ENCODE data around the gene RAD51C. TPM values are rescaled to one million over a fixed set of nuclear protein-coding genes. Genes with fewer than 3 reads are reported as not detected.
A peak's percentile ranks its signal among the peaks of the same experiment; 100 is the strongest.

The RAD51C gene
- polyA plus RNA-seq, 2 of the 4 experiments (the other 2 are of a cell fraction), result 83.4 to 121 TPM

GRCh38 chr17:58755577-58756245 lies 63.3 kb downstream of the RAD51C start, which contains the start of gene PPM1E:
Gene PPM1E, plus strand, starts transcription at chr17:58755854.
- peak within 1 kb of the TSS in 1 of 2 experiments; percentile 72; a peak in 4 of 6 replicates for H3K27ac ChIP-seq
- no peak for TF ChIP-seq FOSL2 (IDR thresholded peaks at IDR 0.05)
- TF ChIP-seq FOSL2 (CRISPR knock-in tag; IDR thresholded peaks at IDR 0.05), result no peak
- TF ChIP-seq HDAC2 (IDR thresholded peaks at IDR 0.05), result no peak
- peak; percentile 74 for TF ChIP-seq E2F6 (IDR thresholded peaks at IDR 0.05; ENCODE audit: borderline replicate concordance, low read depth)
- no peak for TF ChIP-seq HOXB13 (CRISPR knock-in tag; IDR thresholded peaks at IDR 0.05; ENCODE audit: low read depth)
- TF ChIP-seq EHF (CRISPR knock-in tag; IDR thresholded peaks at IDR 0.05), result no peak
- TF ChIP-seq HOXB5 (CRISPR knock-in tag; IDR thresholded peaks at IDR 0.05), result no peak
- TF ChIP-seq GATA3 (IDR thresholded peaks at IDR 0.05; ENCODE audit: borderline replicate concordance), result no peak
- TF ChIP-seq ZC3H11A (IDR thresholded peaks at IDR 0.05), result no peak
- TF ChIP-seq RAD21 (conservative IDR thresholded peaks at IDR 0.05 in 1 of 2, IDR thresholded peaks at IDR 0.05 in 1 of 2), result 0 out of 5 replicates have a peak, but pooled peaks of 1 of the 2 experiments have one; percentile 11
- TF ChIP-seq, protein P1, sequence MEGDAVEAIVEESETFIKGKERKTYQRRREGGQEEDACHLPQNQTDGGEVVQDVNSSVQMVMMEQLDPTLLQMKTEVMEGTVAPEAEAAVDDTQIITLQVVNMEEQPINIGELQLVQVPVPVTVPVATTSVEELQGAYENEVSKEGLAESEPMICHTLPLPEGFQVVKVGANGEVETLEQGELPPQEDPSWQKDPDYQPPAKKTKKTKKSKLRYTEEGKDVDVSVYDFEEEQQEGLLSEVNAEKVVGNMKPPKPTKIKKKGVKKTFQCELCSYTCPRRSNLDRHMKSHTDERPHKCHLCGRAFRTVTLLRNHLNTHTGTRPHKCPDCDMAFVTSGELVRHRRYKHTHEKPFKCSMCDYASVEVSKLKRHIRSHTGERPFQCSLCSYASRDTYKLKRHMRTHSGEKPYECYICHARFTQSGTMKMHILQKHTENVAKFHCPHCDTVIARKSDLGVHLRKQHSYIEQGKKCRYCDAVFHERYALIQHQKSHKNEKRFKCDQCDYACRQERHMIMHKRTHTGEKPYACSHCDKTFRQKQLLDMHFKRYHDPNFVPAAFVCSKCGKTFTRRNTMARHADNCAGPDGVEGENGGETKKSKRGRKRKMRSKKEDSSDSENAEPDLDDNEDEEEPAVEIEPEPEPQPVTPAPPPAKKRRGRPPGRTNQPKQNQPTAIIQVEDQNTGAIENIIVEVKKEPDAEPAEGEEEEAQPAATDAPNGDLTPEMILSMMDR (IDR thresholded peaks at IDR 0.05), result no peak
- no peak for TF ChIP-seq CEBPB (IDR thresholded peaks at IDR 0.05)
- TF ChIP-seq, protein P2, sequence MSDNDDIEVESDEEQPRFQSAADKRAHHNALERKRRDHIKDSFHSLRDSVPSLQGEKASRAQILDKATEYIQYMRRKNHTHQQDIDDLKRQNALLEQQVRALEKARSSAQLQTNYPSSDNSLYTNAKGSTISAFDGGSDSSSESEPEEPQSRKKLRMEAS (IDR thresholded peaks at IDR 0.05), result peak; percentile 29; the same call in 1 of the 2 replicates
- TF ChIP-seq, protein P3, sequence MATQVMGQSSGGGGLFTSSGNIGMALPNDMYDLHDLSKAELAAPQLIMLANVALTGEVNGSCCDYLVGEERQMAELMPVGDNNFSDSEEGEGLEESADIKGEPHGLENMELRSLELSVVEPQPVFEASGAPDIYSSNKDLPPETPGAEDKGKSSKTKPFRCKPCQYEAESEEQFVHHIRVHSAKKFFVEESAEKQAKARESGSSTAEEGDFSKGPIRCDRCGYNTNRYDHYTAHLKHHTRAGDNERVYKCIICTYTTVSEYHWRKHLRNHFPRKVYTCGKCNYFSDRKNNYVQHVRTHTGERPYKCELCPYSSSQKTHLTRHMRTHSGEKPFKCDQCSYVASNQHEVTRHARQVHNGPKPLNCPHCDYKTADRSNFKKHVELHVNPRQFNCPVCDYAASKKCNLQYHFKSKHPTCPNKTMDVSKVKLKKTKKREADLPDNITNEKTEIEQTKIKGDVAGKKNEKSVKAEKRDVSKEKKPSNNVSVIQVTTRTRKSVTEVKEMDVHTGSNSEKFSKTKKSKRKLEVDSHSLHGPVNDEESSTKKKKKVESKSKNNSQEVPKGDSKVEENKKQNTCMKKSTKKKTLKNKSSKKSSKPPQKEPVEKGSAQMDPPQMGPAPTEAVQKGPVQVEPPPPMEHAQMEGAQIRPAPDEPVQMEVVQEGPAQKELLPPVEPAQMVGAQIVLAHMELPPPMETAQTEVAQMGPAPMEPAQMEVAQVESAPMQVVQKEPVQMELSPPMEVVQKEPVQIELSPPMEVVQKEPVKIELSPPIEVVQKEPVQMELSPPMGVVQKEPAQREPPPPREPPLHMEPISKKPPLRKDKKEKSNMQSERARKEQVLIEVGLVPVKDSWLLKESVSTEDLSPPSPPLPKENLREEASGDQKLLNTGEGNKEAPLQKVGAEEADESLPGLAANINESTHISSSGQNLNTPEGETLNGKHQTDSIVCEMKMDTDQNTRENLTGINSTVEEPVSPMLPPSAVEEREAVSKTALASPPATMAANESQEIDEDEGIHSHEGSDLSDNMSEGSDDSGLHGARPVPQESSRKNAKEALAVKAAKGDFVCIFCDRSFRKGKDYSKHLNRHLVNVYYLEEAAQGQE (IDR thresholded peaks at IDR 0.05), result peak; percentile 89
- peak; percentile 84 for TF ChIP-seq RFX5 (IDR thresholded peaks at IDR 0.05)
- TF ChIP-seq BHLHE40 (IDR thresholded peaks at IDR 0.05; ENCODE audit: low read depth, low read length), result no peak
- no peak for TF ChIP-seq EP300 (IDR thresholded peaks at IDR 0.05)
- no peak for TF ChIP-seq MAZ (IDR thresholded peaks at IDR 0.05; ENCODE audit: borderline replicate concordance, low read depth, low read length)
- no peak for TF ChIP-seq MYC (IDR thresholded peaks at IDR 0.05; ENCODE audit: borderline replicate concordance, low read length)
- TF ChIP-seq RARB (CRISPR knock-in tag; IDR thresholded peaks at IDR 0.05), result no peak
- TF ChIP-seq, protein P4, sequence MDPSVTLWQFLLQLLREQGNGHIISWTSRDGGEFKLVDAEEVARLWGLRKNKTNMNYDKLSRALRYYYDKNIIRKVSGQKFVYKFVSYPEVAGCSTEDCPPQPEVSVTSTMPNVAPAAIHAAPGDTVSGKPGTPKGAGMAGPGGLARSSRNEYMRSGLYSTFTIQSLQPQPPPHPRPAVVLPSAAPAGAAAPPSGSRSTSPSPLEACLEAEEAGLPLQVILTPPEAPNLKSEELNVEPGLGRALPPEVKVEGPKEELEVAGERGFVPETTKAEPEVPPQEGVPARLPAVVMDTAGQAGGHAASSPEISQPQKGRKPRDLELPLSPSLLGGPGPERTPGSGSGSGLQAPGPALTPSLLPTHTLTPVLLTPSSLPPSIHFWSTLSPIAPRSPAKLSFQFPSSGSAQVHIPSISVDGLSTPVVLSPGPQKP (IDR thresholded peaks at IDR 0.05; ENCODE audit: low read depth, low read length), result no peak
- no peak for TF ChIP-seq SREBF2 (IDR thresholded peaks at IDR 0.05)
- no peak for TF ChIP-seq CBX8 (IDR thresholded peaks at IDR 0.05)
- TF ChIP-seq CHD4 (IDR thresholded peaks at IDR 0.05; ENCODE audit: borderline replicate concordance), result no peak
- TF ChIP-seq MAFK (IDR thresholded peaks at IDR 0.05; ENCODE audit: partially characterized antibody), result no peak
- TF ChIP-seq FOXS1 (CRISPR knock-in tag; IDR thresholded peaks at IDR 0.05), result 0 out of 2 replicates have a peak, but pooled peaks have one; percentile 31
- TF ChIP-seq, protein P5, sequence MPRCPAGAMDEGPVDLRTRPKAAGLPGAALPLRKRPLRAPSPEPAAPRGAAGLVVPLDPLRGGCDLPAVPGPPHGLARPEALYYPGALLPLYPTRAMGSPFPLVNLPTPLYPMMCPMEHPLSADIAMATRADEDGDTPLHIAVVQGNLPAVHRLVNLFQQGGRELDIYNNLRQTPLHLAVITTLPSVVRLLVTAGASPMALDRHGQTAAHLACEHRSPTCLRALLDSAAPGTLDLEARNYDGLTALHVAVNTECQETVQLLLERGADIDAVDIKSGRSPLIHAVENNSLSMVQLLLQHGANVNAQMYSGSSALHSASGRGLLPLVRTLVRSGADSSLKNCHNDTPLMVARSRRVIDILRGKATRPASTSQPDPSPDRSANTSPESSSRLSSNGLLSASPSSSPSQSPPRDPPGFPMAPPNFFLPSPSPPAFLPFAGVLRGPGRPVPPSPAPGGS (IDR thresholded peaks at IDR 0.05), result no peak
- no peak for TF ChIP-seq KDM5A (IDR thresholded peaks at IDR 0.05)
- TF ChIP-seq HOXA7 (CRISPR knock-in tag; IDR thresholded peaks at IDR 0.05), result no peak
- no peak for TF ChIP-seq NPAS2 (CRISPR knock-in tag; IDR thresholded peaks at IDR 0.05; ENCODE audit: borderline replicate concordance)
- FAIRE-seq, result no peak

More at GRCh38 chr17:58755577-58756245, 63.3 kb downstream of the RAD51C start, which contains the start of gene PPM1E:
- Histone ChIP-seq H3K4me3 (peak within 1 kb of the TSS; percentile 66), H3K4me2 (peak within 1 kb of the TSS; percentile 88), H3K9me3 (no peaks in the 10 kb centered on the region), H3K4me1 (peaks cover 6% of the 10 kb centered on the region; the same call in 2 of the 3 replicates)
- POLR2A ChIA-PET, result no interaction called here
- DNase-seq (ENCODE audit: low read depth in 1 of 2, low spot score in 1 of 2) (peak; percentile 56 to 79), ATAC-seq (peak; percentile 93)
- 4% methylated on average over 68 of the region's 71 CpGs for WGBS (ENCODE audit: missing lambda C conversion rate)
- CTCF ChIA-PET, result interaction anchor here (0.6 to 2.8 kb wide), 6 partner anchors 9 to 237 kb away, joined by 3 to 7 read pairs (median 3); no protein-coding TSS in a partner anchor

All from A549 (cell line).